Upper lobe of left lung (tissue), 6 donors: ENCODE data around the gene SEL1L3. TPM values are rescaled to one million over a fixed set of nuclear protein-coding genes. Genes with fewer than 3 reads are reported as not detected.

Experiments
- ATAC-seq, 2 donors: fragments of 200-7000 bp; cut with Tn5 transposase; one replicate each; pipeline ENCODE4 v1.9.1; 2022; ENCODE audit warnings: mild to moderate bottlenecking in 2 of 2, moderate library complexity in 2 of 2; ENCODE audit not compliant: low FRiP score in 2 of 2
- DNase-seq, 2 donors: peaks; one replicate each; pipeline ENCODE4 v3.0.0-alpha.2; 2019 to 2020
- H3K27ac ChIP-seq, 4 donors: fragments of 200-600 bp; sonication (generic); one replicate each; pipeline ENCODE4 v1.5.1; 2016 to 2019
- H3K27me3 ChIP-seq, 4 donors: fragments of 200-600 bp; sonication (generic); one replicate each; pipeline ENCODE4 v1.5.1; 2017 to 2019
- H3K36me3 ChIP-seq, 4 donors: fragments of 200-600 bp; sonication (generic); one replicate each; pipeline ENCODE4 v1.5.1; 2016 to 2019
- H3K4me1 ChIP-seq, 4 donors: fragments of 200-600 bp; sonication (generic); one replicate each; pipeline ENCODE4 v1.5.1; 2018 to 2019
- H3K4me3 ChIP-seq, 4 donors: fragments of 200-600 bp; sonication (generic); one replicate each; pipeline ENCODE4 v1.5.1; 2017 to 2019; ENCODE audit warnings: mild to moderate bottlenecking in 2 of 4, moderate library complexity in 1 of 4
- H3K9me3 ChIP-seq, 4 donors: fragments of 200-600 bp; sonication (generic); one replicate each; pipeline ENCODE4 v1.5.1; 2018 to 2019
- CTCF ChIP-seq, 6 experiments: fragments of 450-650 bp in 4 of 6; fragments of 200-600 bp in 2 of 6; sonication (generic) in 2 of 6; IDR thresholded peaks; one replicate each; pipeline ENCODE4 v1.5.1; 2016 to 2019; ENCODE audit warnings: antibody characterized with exemption in 6 of 6
- EP300 ChIP-seq, 4 donors: sonication (generic); formaldehyde crosslinking; IDR thresholded peaks; one replicate each; pipeline ENCODE4 v1.5.1; 2017; ENCODE audit warnings: antibody characterized with exemption in 4 of 4, control low read depth in 2 of 4
- POLR2A ChIP-seq, 4 donors: fragments of 450-650 bp; IDR thresholded peaks; one replicate each; pipeline ENCODE4 v1.5.1; 2016 to 2017; ENCODE audit warnings: antibody characterized with exemption in 4 of 4, mild to moderate bottlenecking in 2 of 4
- POLR2AphosphoS5 ChIP-seq, 2 donors: sonication (generic); formaldehyde crosslinking; IDR thresholded peaks; one replicate each; pipeline ENCODE4 v1.5.1; 2017; ENCODE audit warnings: antibody characterized with exemption in 2 of 2
- WGBS, 2 donors: methylation state at CpG; one replicate each; pipeline ENCODE4 v1.1.5; 2017 to 2018; 5-methylcytosine and 5-hydroxymethylcytosine counted together
- total RNA-seq, 6 donors: library from RNA; depleted of rRNA in 4 of 6; stranded (reverse); fragments of >200 nt in 4 of 6; gene quantifications; one replicate each; pipeline versions ENCODE4 v1.1.0 to v1.2.1, GENCODE V29; 2016 to 2021
- donor health status: DM: no; HTN: no; CAD: no; lungs with moderate emphysema.
- donor health status: DM: no; HTN: yes; CAD: no; lungs with severe emphysema.

The SEL1L3 gene
- total RNA-seq, 6 donors from 2014 or later = 41.7 to 197 (median 64.7) TPM

- no peaks in the 10 kb centered on the region for H3K9me3 ChIP-seq
- H3K36me3 ChIP-seq = peaks cover 0 to 28% (median 6%) of the 10 kb centered on the region in 4 donors
- H3K27me3 ChIP-seq = no peaks in the 10 kb centered on the region
- WGBS, 2 donors = 93 to 96% methylated on average over 15 to 23 of the region's 23 CpGs
- no peak for DNase-seq
- no peak for ATAC-seq
- peaks cover 0 to 23% (median 20%) of the 10 kb centered on the region in 4 donors for H3K4me1 ChIP-seq
- no peak overlapping the region for H3K4me3 ChIP-seq
- no peak overlapping the region for H3K27ac ChIP-seq
- TF ChIP-seq POLR2A (IDR thresholded peaks at IDR 0.05) (no peak), CTCF (IDR thresholded peaks at IDR 0.05) (no peak), POLR2AphosphoS5 (IDR thresholded peaks at IDR 0.05) (no peak), EP300 (IDR thresholded peaks at IDR 0.05) (no peak)
These were observed 52.1 kb downstream of the SEL1L3 start for GRCh38 chr4:25810461-25811373.

GRCh38 chr4:25809996-25810395, 52.8 kb downstream of the SEL1L3 start:
- no peaks in the 10 kb centered on the region for H3K27me3 ChIP-seq
- H3K27ac ChIP-seq = no peak overlapping the region
- H3K36me3 ChIP-seq = peaks cover 0 to 28% (median 6%) of the 10 kb centered on the region in 4 donors
- no peaks in the 10 kb centered on the region for H3K9me3 ChIP-seq
- H3K4me3 ChIP-seq = no peak overlapping the region
- ATAC-seq (no peak), DNase-seq (no peak)
- WGBS, 2 donors = 92 to 94% methylated on average over 4 of the region's 4 CpGs
- peaks cover 0 to 22% (median 20%) of the 10 kb centered on the region in 4 donors for H3K4me1 ChIP-seq
- no peak for TF ChIP-seq POLR2AphosphoS5 (IDR thresholded peaks at IDR 0.05)
- no peak for TF ChIP-seq EP300 (IDR thresholded peaks at IDR 0.05)
- no peak for TF ChIP-seq CTCF (IDR thresholded peaks at IDR 0.05)
- no peak for TF ChIP-seq POLR2A (IDR thresholded peaks at IDR 0.05)

- H3K27ac ChIP-seq = no peak overlapping the region
- TF ChIP-seq POLR2AphosphoS5 (IDR thresholded peaks at IDR 0.05) = no peak
- TF ChIP-seq CTCF (IDR thresholded peaks at IDR 0.05) = no peak
- TF ChIP-seq EP300 (IDR thresholded peaks at IDR 0.05) = no peak
- no peak for TF ChIP-seq POLR2A (IDR thresholded peaks at IDR 0.05)
- no peaks in the 10 kb centered on the region for H3K27me3 ChIP-seq
- H3K9me3 ChIP-seq = no peaks in the 10 kb centered on the region
- DNase-seq (no peak), ATAC-seq (no peak)
- no peak overlapping the region for H3K4me3 ChIP-seq
- H3K4me1 ChIP-seq = no peaks in the 10 kb centered on the region
- 76 to 77% methylated on average over 8 of the region's 8 CpGs for WGBS, 2 donors
- peaks cover 5 to 51% (median 17%) of the 10 kb centered on the region in 4 donors for H3K36me3 ChIP-seq
These were observed 55.6 kb downstream of the SEL1L3 start for GRCh38 chr4:25807102-25807728.

- peaks cover 5 to 54% (median 17%) of the 10 kb centered on the region in 4 donors for H3K36me3 ChIP-seq
- ATAC-seq (no peak), DNase-seq (no peak)
- H3K9me3 ChIP-seq = no peaks in the 10 kb centered on the region
- no peak overlapping the region for H3K4me3 ChIP-seq
- no peaks in the 10 kb centered on the region for H3K27me3 ChIP-seq
- H3K4me1 ChIP-seq = no peaks in the 10 kb centered on the region
- 80 to 91% methylated on average over 6 of the region's 6 CpGs for WGBS, 2 donors
- TF ChIP-seq EP300 (IDR thresholded peaks at IDR 0.05) (no peak), POLR2AphosphoS5 (IDR thresholded peaks at IDR 0.05) (no peak), POLR2A (IDR thresholded peaks at IDR 0.05) (no peak), CTCF (IDR thresholded peaks at IDR 0.05) (no peak)
- no peak overlapping the region for H3K27ac ChIP-seq
These were observed 57.4 kb downstream of the SEL1L3 start for GRCh38 chr4:25805255-25805860.
